ENCODE measurements around the gene RBMS1. TPM values are rescaled to one million over a fixed set of nuclear protein-coding genes. Genes with fewer than 3 reads are reported as not detected.

The RBMS1 gene
- total and polyA plus RNA-seq, 7 donors, result 4.4 to 91.8 (median 69.2) TPM

DNA sequence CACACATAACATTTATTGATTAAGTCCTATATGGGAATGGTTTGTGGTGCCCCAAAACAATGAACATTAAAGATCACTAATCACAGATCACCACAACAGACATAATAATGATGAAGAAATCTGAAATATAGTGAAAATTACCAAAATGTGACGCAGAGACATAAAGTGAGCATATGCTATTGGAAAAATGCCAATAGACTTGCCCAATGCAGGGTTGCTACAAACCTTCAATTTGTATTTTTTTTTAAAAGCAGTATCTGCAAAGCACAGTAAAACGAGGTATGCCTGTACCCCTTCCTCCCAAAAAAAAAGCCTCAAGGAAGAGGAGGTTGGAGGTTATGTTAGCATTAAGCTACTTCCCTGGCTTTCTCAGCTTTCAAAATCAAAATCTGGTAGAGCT, 131.1 kb downstream of the RBMS1 start:
- no peak for DNase-seq
- H3K27ac ChIP-seq, result no peak overlapping the region
- H3K4me3 ChIP-seq, result no peak overlapping the region
- TF ChIP-seq, protein P1, sequence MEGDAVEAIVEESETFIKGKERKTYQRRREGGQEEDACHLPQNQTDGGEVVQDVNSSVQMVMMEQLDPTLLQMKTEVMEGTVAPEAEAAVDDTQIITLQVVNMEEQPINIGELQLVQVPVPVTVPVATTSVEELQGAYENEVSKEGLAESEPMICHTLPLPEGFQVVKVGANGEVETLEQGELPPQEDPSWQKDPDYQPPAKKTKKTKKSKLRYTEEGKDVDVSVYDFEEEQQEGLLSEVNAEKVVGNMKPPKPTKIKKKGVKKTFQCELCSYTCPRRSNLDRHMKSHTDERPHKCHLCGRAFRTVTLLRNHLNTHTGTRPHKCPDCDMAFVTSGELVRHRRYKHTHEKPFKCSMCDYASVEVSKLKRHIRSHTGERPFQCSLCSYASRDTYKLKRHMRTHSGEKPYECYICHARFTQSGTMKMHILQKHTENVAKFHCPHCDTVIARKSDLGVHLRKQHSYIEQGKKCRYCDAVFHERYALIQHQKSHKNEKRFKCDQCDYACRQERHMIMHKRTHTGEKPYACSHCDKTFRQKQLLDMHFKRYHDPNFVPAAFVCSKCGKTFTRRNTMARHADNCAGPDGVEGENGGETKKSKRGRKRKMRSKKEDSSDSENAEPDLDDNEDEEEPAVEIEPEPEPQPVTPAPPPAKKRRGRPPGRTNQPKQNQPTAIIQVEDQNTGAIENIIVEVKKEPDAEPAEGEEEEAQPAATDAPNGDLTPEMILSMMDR (IDR thresholded peaks at IDR 0.05), result no peak
- no peak for TF ChIP-seq EP300 (IDR thresholded peaks at IDR 0.05)
- no peak for TF ChIP-seq POLR2A (IDR thresholded peaks at IDR 0.05)
- TF ChIP-seq POLR2AphosphoS5 (IDR thresholded peaks at IDR 0.05), result no peak
- intact Hi-C loops (cut with DNase I), result no loop called here
- H3K36me3 ChIP-seq, result peaks cover 0 to 12% (median 0%) of the 10 kb centered on the region in 4 donors
- 86 to 90% methylated on average over 2 of the region's 2 CpGs for WGBS, 2 donors
- H3K9me3 ChIP-seq, result no peaks in the 10 kb centered on the region
- H3K4me1 ChIP-seq, result peaks cover 0 to 69% (median 60%) of the 10 kb centered on the region in 4 donors
- no peaks in the 10 kb centered on the region for H3K27me3 ChIP-seq

DNA sequence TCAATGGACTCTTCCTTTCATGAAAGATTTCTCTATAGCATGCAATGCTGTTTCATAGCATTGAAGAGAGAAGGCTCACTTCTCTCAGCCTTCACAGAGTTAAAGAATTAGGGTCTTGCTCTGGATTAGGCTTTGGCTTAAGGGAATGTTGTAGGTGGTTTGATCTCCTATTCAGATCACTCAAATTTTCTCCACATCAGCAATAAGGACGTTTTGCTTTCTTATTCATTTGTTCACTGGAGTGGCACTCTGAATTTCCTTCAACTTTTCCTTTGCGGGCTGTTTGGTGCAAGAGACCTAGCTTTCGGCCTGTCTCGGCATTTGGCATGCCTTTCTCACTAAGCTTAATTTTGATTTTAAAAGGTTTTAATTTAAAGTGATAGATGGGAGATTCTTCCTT, 131.6 kb downstream of the RBMS1 start:
- intact Hi-C loops (cut with DNase I), result no loop called here
- H3K27ac ChIP-seq, result no peak overlapping the region
- DNase-seq, result no peak
- TF ChIP-seq EP300 (IDR thresholded peaks at IDR 0.05) (no peak), POLR2A (IDR thresholded peaks at IDR 0.05) (no peak), POLR2AphosphoS5 (IDR thresholded peaks at IDR 0.05) (no peak)
- H3K27me3 ChIP-seq, result no peaks in the 10 kb centered on the region
- 85 to 88% methylated on average over 4 of the region's 4 CpGs for WGBS, 2 donors
- no peaks in the 10 kb centered on the region for H3K9me3 ChIP-seq
- no peak overlapping the region for H3K4me3 ChIP-seq
- peaks cover 0 to 68% (median 60%) of the 10 kb centered on the region in 4 donors for H3K4me1 ChIP-seq
- peaks cover 0 to 12% (median 0%) of the 10 kb centered on the region in 4 donors for H3K36me3 ChIP-seq

DNA sequence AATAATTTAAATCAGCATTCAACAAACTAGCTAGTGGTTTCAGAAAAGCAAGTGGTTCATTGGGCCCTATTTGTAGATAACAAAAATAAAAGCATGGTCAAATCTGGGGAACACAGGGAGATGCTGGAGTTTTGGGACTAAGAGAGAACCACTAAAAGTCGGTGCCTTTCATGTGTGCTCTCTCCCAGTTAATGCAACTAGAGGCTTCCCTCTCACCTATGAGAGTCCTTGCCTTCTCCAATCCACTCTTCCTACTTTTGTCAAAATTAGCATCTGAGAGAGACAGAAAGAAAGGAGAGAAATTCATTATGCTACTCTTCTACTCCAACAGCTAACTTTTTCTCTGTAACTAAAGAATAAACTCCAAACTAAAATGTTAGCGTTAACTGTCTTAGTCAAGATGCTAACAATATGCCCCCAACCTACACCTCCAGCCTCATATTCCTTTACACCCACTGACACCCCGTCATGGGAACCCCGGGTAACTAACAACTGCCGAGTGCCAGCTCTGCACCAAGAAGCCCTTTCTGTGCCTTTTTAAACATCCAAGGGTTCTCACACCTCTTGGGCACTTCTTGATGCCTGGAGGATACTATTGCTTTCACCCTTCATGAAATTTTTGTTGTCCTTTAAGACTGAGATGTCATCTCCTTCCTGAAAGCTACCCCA, 133.4 kb downstream of the RBMS1 start:
- Histone ChIP-seq H3K4me1 (peaks cover 0 to 62% (median 56%) of the 10 kb centered on the region in 4 donors), H3K9me3 (no peaks in the 10 kb centered on the region), H3K36me3 (no peaks in the 10 kb centered on the region), H3K27me3 (no peaks in the 10 kb centered on the region), H3K4me3 (no peak overlapping the region), H3K27ac (no peak overlapping the region)
- intact Hi-C loops (cut with DNase I), result no loop called here
- no peak for TF ChIP-seq POLR2AphosphoS5 (IDR thresholded peaks at IDR 0.05)
- TF ChIP-seq, protein P1 (IDR thresholded peaks at IDR 0.05), result no peak
- TF ChIP-seq EP300 (IDR thresholded peaks at IDR 0.05), result no peak
- no peak for TF ChIP-seq POLR2A (IDR thresholded peaks at IDR 0.05)
- 91 to 92% methylated on average over 5 of the region's 5 CpGs for WGBS, 2 donors
- DNase-seq, result no peak

DNA sequence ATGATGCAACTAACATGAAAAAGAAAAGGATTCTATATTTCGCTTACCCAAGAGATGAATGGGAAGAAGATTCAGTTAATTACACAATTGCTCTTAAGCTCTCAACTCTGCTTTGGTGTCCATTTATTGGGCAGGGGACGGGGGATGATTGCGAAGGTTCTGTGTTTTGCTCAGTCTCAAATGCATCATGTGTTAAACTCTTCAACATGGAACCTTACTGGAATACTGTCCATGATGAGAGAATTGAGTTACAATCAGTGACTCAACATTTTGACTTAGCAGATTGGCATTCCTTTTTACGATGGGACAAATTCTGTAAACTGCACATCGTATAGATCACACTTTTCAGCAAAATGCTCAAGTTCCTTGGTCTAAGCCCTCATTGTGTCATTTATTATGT, 135.6 kb downstream of the RBMS1 start:
- no peaks in the 10 kb centered on the region for H3K9me3 ChIP-seq
- intact Hi-C loops (cut with DNase I), result no loop called here
- no peaks in the 10 kb centered on the region for H3K36me3 ChIP-seq
- DNase-seq, result no peak
- H3K27me3 ChIP-seq, result no peaks in the 10 kb centered on the region
- H3K4me3 ChIP-seq, result no peak overlapping the region
- H3K4me1 ChIP-seq, result peaks cover 0 to 63% (median 58%) of the 10 kb centered on the region in 4 donors
- WGBS, 2 donors, result 80 to 83% methylated on average over 5 of the region's 5 CpGs
- H3K27ac ChIP-seq, result no peak overlapping the region
- TF ChIP-seq, protein P1 (IDR thresholded peaks at IDR 0.05), result no peak
- no peak for TF ChIP-seq POLR2AphosphoS5 (IDR thresholded peaks at IDR 0.05)
- TF ChIP-seq POLR2A (IDR thresholded peaks at IDR 0.05), result no peak
- no peak for TF ChIP-seq EP300 (IDR thresholded peaks at IDR 0.05)

DNA sequence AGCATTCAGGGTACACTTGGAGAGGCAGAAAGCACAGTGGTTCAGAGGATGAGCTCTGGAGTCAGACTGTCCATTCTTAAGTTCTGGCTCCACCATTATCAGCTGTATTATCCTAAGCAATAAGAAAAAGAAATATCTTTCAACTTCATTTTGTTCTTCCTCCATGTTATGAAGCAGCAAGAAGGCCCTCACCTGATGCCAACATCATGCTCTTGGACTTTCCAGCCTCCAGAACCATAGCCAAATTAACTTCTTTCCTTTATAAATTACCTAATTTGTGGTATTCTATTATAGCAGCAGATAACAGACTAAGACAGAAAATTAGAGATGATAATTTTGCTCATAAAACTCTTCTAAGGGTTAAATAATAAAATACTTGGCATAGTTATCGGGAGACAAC, 137.1 kb downstream of the RBMS1 start:
- peaks cover 0 to 70% (median 63%) of the 10 kb centered on the region in 4 donors for H3K4me1 ChIP-seq
- DNase-seq, result no peak
- no peaks in the 10 kb centered on the region for H3K36me3 ChIP-seq
- H3K27ac ChIP-seq, result peak overlapping the region in 2 of 4 donors; percentile 76 to 77
- H3K4me3 ChIP-seq, result no peak overlapping the region
- 77 to 86% methylated on average over 1 of the region's 1 CpG for WGBS, 2 donors
- intact Hi-C loops (cut with DNase I), result no loop called here
- H3K27me3 ChIP-seq, result no peaks in the 10 kb centered on the region
- no peak for TF ChIP-seq POLR2A (IDR thresholded peaks at IDR 0.05)
- TF ChIP-seq, protein P1 (IDR thresholded peaks at IDR 0.05), result no peak
- no peak for TF ChIP-seq POLR2AphosphoS5 (IDR thresholded peaks at IDR 0.05)
- TF ChIP-seq EP300 (IDR thresholded peaks at IDR 0.05), result no peak
- H3K9me3 ChIP-seq, result no peaks in the 10 kb centered on the region

Data from sigmoid colon (tissue), 7 donors.